SK-N-SH (cell line): ENCODE measurements around the gene PPEF1. TPM values are rescaled to one million over a fixed set of nuclear protein-coding genes. Genes with fewer than 3 reads are reported as not detected.

ENCODE experiments used
- CTCF ChIA-PET: fragments of 300-600, 350-600 bp; formaldehyde crosslinking; extraction: SDS; loops from one replicate; lab custom pipeline; 2021; lab: Yijun Ruan, JAX
- POLR2A ChIA-PET: fragments of 350-600 bp; sonication (Branson Sonifier 250); formaldehyde crosslinking; extraction: SDS; loops from one replicate; lab custom pipeline; 2020; ENCODE audit warnings: antibody characterized with exemption, inconsistent platforms; lab: Yijun Ruan, JAX
- DNase-seq: peaks from one replicate; pipeline ENCODE4 v3.0.0; 2012
- H2AFZ ChIP-seq: fragments of 200-600 bp; sonication (generic); 2 replicates; pipeline ENCODE4 v1.8.1; 2016; ENCODE audit warnings: antibody characterized with exemption, mild to moderate bottlenecking, low read depth
- H3F3A ChIP-seq: fragments of 200-600 bp; sonication (generic); replicated peaks from 2 replicates; pipeline ENCODE3; 2016; ENCODE audit warnings: antibody characterized with exemption, mild to moderate bottlenecking; ENCODE audit not compliant: insufficient read depth
- H3K27ac ChIP-seq, 2 experiments: fragments of 200-500 bp in 1 of 2; fragments of 200-600 bp in 1 of 2; sonication (Bioruptor generic) in 1 of 2; sonication (generic), shearing (Covaris generic) in 1 of 2; 2 replicates each; pipeline versions ENCODE4 v1.5.1 to v1.6.1; 2014 to 2016; ENCODE audit warnings: low read depth in 2 of 2, inconsistent platforms in 1 of 2, low read length in 1 of 2, mild to moderate bottlenecking in 1 of 2, mixed read lengths in 1 of 2
- H3K27me3 ChIP-seq: fragments of 200-600 bp; sonication (generic), shearing (Covaris generic); 2 replicates; pipeline ENCODE4 v1.6.1; 2016; ENCODE audit warnings: mixed run types; ENCODE audit not compliant: insufficient read depth
- H3K36me3 ChIP-seq, 2 experiments: fragments of 200-500 bp in 1 of 2; fragments of 200-600 bp in 1 of 2; sonication (Bioruptor generic) in 1 of 2; sonication (generic) in 1 of 2; replicated peaks in 1 of 2; 2 replicates each; pipeline versions ENCODE3 to v1.5.1; 2014 to 2016; ENCODE audit warnings: low read length in 1 of 2, mild to moderate bottlenecking in 1 of 2; ENCODE audit not compliant: insufficient read depth in 2 of 2, control insufficient read depth in 1 of 2
- H3K4me1 ChIP-seq, 2 experiments: fragments of 200-500 bp in 1 of 2; fragments of 200-600 bp in 1 of 2; sonication (Bioruptor generic) in 1 of 2; sonication (generic), shearing (Covaris generic) in 1 of 2; 2 replicates each; pipeline versions ENCODE4 v1.5.1 to v1.6.1; 2014 to 2016; ENCODE audit warnings: low read depth in 1 of 2, low read length in 1 of 2, mixed run types in 1 of 2; ENCODE audit not compliant: insufficient read depth in 2 of 2, control insufficient read depth in 1 of 2
- H3K4me2 ChIP-seq: fragments of 200-600 bp; sonication (generic), shearing (Covaris generic); 2 replicates; pipeline ENCODE4 v1.6.1; 2017; ENCODE audit warnings: mixed run types
- H3K4me3 ChIP-seq, 2 experiments: fragments of 200-500 bp in 1 of 2; fragments of 200-600 bp in 1 of 2; sonication (Bioruptor generic) in 1 of 2; sonication (generic), shearing (Covaris generic) in 1 of 2; 2 replicates each; pipeline versions ENCODE4 v1.5.1 to v1.8.1; 2014 to 2016; ENCODE audit warnings: low read depth in 2 of 2, inconsistent platforms in 1 of 2, low read length in 1 of 2, mild to moderate bottlenecking in 1 of 2, mixed read lengths in 1 of 2, moderate library complexity in 1 of 2
- H3K79me2 ChIP-seq: fragments of 200-600 bp; sonication (generic); 2 replicates; pipeline ENCODE4 v1.8.1; 2017; ENCODE audit warnings: mild to moderate bottlenecking; ENCODE audit not compliant: insufficient read depth
- H3K9ac ChIP-seq: fragments of 200-600 bp; sonication (generic); 2 replicates; pipeline ENCODE4 v1.6.1; 2017; ENCODE audit warnings: mixed run types
- H3K9me2 ChIP-seq: fragments of 200-600 bp; sonication (generic); 2 replicates; pipeline ENCODE4 v1.6.1; 2017; ENCODE audit warnings: mixed run types
- H3K9me3 ChIP-seq: fragments of 200-600 bp; sonication (generic); 2 replicates; pipeline ENCODE4 v1.6.1; 2017; ENCODE audit warnings: mixed run types, mild to moderate bottlenecking, moderate library complexity
- H4K20me1 ChIP-seq: fragments of 200-600 bp; sonication (generic); 2 replicates; pipeline ENCODE4 v1.6.1; 2017; ENCODE audit warnings: mild to moderate bottlenecking, mixed run types; ENCODE audit not compliant: insufficient read depth
- FOSL2 ChIP-seq: IDR thresholded peaks from 2 replicates; pipeline ENCODE4 v1.4.0; 2012; ENCODE audit warnings: low read depth, mild to moderate bottlenecking, moderate library complexity, borderline replicate concordance
- JUND ChIP-seq: IDR thresholded peaks from 2 replicates; pipeline ENCODE4 v1.4.0; 2012
- RXRA ChIP-seq: IDR thresholded peaks from 2 replicates; pipeline ENCODE4 v1.4.0; 2012; ENCODE audit warnings: low read depth, mild to moderate bottlenecking, borderline replicate concordance
- TAF1 ChIP-seq: IDR thresholded peaks from 2 replicates; pipeline ENCODE4 v1.6.1; 2012; ENCODE audit warnings: low read depth, mild to moderate bottlenecking, low read length, moderate library complexity, borderline replicate concordance
- WGBS: methylation state at CpG from one replicate; pipeline ENCODE4 v1.1.6; 2017; ENCODE audit warnings: low lambda C conversion rate; 5-methylcytosine and 5-hydroxymethylcytosine counted together
- polyA plus RNA-seq, 3 experiments: library from polyadenylated mRNA; depleted of rRNA; stranded (reverse); fragments of >200 nt; gene quantifications; 2 replicates each; pipeline ENCODE4 v1.2.3, GENCODE V29; 2012
- TF ChIP-seq, protein P1 (sequence below): fragments of 150-350 bp; IDR thresholded peaks from 2 replicates; pipeline ENCODE4 v1.6.1; 2017; ENCODE audit warnings: antibody characterized with exemption, low read length, low read depth, borderline replicate concordance
- TF ChIP-seq, protein P2 (sequence below): fragments of 150-350 bp; IDR thresholded peaks from 2 replicates; pipeline ENCODE4 v1.6.1; 2016; ENCODE audit warnings: mild to moderate bottlenecking, low read depth, low read length
- TF ChIP-seq, protein P3 (sequence below): IDR thresholded peaks from 2 replicates; pipeline ENCODE4 v1.6.1; 2012; ENCODE audit warnings: mild to moderate bottlenecking, low read depth, low read length, moderate library complexity
- TF ChIP-seq, protein P4 (sequence below): fragments of 200-600 bp; sonication (generic); IDR thresholded peaks from 2 replicates; pipeline ENCODE4 v1.6.1; 2017; ENCODE audit warnings: antibody characterized with exemption, mild to moderate bottlenecking, moderate library complexity

PPEF1 gene
- polyA plus RNA-seq, 1 of the 3 experiments (the other 2 are of a cell fraction) = 0.16 TPM

- no peaks in the 10 kb centered on the region for H3K27me3 ChIP-seq
- no peak overlapping the region for H2AFZ ChIP-seq
- no peak overlapping the region for H3K4me2 ChIP-seq
- no peak overlapping the region for H3K4me3 ChIP-seq
- TF ChIP-seq, protein P1, sequence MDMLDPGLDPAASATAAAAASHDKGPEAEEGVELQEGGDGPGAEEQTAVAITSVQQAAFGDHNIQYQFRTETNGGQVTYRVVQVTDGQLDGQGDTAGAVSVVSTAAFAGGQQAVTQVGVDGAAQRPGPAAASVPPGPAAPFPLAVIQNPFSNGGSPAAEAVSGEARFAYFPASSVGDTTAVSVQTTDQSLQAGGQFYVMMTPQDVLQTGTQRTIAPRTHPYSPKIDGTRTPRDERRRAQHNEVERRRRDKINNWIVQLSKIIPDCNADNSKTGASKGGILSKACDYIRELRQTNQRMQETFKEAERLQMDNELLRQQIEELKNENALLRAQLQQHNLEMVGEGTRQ = no peak
- TF ChIP-seq TAF1 = no peak
- no peaks in the 10 kb centered on the region for H3K9me2 ChIP-seq
- no peaks in the 10 kb centered on the region for H3F3A ChIP-seq
- H3K9me3 ChIP-seq = no peaks in the 10 kb centered on the region
- no peak overlapping the region for H3K27ac ChIP-seq
- 74% methylated on average over 9 of the region's 10 CpGs for WGBS
- H3K79me2 ChIP-seq = no peaks in the 10 kb centered on the region
- no peak for DNase-seq
- CTCF ChIA-PET = interaction anchor here (0.8 to 1.9 kb wide), 7 partner anchors 16 to 266 kb away, joined by 3 to 8 read pairs (median 3); partner anchors contain the start of gene PPEF1
- peaks cover 0 to 11% of the 10 kb centered on the region in 2 experiments; a peak in 2 of 4 replicates for H3K4me1 ChIP-seq
- no peaks in the 10 kb centered on the region for H4K20me1 ChIP-seq
- POLR2A ChIA-PET = interaction anchor here (1.2 kb wide), 1 partner anchor 93 kb away, joined by 3 read pairs; no protein-coding TSS in a partner anchor
- H3K36me3 ChIP-seq = no peaks in the 10 kb centered on the region
- no peak overlapping the region for H3K9ac ChIP-seq
Measured at GRCh38 chrX:18676050-18676449, 31.4 kb upstream of the PPEF1 start.

DNA sequence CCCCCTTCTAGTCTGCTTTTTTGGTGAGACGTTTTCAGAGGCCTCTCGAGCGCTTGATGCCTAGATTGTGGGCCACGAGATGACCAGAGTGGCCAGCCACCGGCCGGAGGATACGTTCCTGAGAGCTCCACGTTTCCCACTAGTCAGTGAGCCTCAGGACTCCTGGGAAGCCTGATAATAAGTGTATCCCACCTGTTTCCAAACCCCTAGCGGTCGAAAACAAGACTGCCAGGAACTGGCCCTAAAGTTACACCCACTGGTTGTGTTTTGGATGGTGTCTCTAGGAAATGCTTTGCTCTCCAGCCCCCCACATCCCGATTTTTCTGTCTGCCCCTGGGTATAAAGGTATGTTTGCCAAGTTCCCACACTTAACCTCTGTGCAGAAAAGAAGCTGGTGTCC is 31.0 kb upstream of the PPEF1 start:
- 28% methylated on average over 3 of the region's 11 CpGs for WGBS
- no peaks in the 10 kb centered on the region for H3K9me2 ChIP-seq
- H3K4me2 ChIP-seq = no peak overlapping the region
- peaks cover 0 to 11% of the 10 kb centered on the region in 2 experiments; a peak in 2 of 4 replicates for H3K4me1 ChIP-seq
- TF ChIP-seq FOSL2 (no peak), JUND (no peak), RXRA (no peak)
- TF ChIP-seq, protein P2, sequence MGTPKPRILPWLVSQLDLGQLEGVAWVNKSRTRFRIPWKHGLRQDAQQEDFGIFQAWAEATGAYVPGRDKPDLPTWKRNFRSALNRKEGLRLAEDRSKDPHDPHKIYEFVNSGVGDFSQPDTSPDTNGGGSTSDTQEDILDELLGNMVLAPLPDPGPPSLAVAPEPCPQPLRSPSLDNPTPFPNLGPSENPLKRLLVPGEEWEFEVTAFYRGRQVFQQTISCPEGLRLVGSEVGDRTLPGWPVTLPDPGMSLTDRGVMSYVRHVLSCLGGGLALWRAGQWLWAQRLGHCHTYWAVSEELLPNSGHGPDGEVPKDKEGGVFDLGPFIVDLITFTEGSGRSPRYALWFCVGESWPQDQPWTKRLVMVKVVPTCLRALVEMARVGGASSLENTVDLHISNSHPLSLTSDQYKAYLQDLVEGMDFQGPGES = no peak
- TF ChIP-seq, protein P3, sequence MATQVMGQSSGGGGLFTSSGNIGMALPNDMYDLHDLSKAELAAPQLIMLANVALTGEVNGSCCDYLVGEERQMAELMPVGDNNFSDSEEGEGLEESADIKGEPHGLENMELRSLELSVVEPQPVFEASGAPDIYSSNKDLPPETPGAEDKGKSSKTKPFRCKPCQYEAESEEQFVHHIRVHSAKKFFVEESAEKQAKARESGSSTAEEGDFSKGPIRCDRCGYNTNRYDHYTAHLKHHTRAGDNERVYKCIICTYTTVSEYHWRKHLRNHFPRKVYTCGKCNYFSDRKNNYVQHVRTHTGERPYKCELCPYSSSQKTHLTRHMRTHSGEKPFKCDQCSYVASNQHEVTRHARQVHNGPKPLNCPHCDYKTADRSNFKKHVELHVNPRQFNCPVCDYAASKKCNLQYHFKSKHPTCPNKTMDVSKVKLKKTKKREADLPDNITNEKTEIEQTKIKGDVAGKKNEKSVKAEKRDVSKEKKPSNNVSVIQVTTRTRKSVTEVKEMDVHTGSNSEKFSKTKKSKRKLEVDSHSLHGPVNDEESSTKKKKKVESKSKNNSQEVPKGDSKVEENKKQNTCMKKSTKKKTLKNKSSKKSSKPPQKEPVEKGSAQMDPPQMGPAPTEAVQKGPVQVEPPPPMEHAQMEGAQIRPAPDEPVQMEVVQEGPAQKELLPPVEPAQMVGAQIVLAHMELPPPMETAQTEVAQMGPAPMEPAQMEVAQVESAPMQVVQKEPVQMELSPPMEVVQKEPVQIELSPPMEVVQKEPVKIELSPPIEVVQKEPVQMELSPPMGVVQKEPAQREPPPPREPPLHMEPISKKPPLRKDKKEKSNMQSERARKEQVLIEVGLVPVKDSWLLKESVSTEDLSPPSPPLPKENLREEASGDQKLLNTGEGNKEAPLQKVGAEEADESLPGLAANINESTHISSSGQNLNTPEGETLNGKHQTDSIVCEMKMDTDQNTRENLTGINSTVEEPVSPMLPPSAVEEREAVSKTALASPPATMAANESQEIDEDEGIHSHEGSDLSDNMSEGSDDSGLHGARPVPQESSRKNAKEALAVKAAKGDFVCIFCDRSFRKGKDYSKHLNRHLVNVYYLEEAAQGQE = no peak
- TF ChIP-seq, protein P4, sequence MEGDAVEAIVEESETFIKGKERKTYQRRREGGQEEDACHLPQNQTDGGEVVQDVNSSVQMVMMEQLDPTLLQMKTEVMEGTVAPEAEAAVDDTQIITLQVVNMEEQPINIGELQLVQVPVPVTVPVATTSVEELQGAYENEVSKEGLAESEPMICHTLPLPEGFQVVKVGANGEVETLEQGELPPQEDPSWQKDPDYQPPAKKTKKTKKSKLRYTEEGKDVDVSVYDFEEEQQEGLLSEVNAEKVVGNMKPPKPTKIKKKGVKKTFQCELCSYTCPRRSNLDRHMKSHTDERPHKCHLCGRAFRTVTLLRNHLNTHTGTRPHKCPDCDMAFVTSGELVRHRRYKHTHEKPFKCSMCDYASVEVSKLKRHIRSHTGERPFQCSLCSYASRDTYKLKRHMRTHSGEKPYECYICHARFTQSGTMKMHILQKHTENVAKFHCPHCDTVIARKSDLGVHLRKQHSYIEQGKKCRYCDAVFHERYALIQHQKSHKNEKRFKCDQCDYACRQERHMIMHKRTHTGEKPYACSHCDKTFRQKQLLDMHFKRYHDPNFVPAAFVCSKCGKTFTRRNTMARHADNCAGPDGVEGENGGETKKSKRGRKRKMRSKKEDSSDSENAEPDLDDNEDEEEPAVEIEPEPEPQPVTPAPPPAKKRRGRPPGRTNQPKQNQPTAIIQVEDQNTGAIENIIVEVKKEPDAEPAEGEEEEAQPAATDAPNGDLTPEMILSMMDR = peak; percentile 43
- no peaks in the 10 kb centered on the region for H3K36me3 ChIP-seq
- no peak overlapping the region for H3K27ac ChIP-seq
- no peak overlapping the region for H3K9ac ChIP-seq
- ChIA-PET CTCF (interaction anchor here (0.8 to 1.9 kb wide), 7 partner anchors 16 to 266 kb away, joined by 3 to 8 read pairs (median 3); partner anchors contain the start of gene PPEF1), POLR2A (interaction anchor here (1.2 kb wide), 1 partner anchor 93 kb away, joined by 3 read pairs; no protein-coding TSS in a partner anchor)
- H3K9me3 ChIP-seq = no peaks in the 10 kb centered on the region
- H3K79me2 ChIP-seq = no peaks in the 10 kb centered on the region
- DNase-seq = peak; percentile 41
- H3K27me3 ChIP-seq = no peaks in the 10 kb centered on the region
- no peak overlapping the region for H2AFZ ChIP-seq
- no peaks in the 10 kb centered on the region for H4K20me1 ChIP-seq
- no peaks in the 10 kb centered on the region for H3F3A ChIP-seq
- H3K4me3 ChIP-seq = no peak overlapping the region
